ENCODE results near the gene SAT1.

Gene SAT1

DNA sequence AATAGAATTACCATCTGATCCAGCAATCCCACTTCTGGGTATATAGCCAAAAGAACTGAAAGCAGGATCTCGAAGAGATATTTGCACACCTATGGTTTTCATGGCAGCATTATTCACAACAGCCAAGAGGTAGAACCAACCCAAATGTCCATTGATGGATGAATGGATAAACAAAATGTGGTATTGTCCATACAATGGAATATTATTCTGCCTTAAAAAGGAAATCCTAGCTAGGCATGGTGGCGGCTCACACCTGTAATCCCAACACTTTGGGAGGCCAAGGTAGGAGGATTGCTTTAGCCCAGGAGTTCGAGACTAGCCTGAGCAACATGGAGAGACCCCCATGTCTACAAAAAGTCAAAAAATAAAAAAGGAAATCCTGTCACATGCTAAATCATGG, 27.3 kb downstream of the SAT1 start:
- Histone ChIP-seq H4K20me1 (ENCODE audit: insufficient read depth, low read length, poor library complexity, severe bottlenecking) (no peaks in the 10 kb centered on the region), H3K4me3 (ENCODE audit: low read length, poor library complexity, severe bottlenecking) (no peak overlapping the region), H2AFZ (ENCODE audit: low read length) (no peak overlapping the region)

DNA sequence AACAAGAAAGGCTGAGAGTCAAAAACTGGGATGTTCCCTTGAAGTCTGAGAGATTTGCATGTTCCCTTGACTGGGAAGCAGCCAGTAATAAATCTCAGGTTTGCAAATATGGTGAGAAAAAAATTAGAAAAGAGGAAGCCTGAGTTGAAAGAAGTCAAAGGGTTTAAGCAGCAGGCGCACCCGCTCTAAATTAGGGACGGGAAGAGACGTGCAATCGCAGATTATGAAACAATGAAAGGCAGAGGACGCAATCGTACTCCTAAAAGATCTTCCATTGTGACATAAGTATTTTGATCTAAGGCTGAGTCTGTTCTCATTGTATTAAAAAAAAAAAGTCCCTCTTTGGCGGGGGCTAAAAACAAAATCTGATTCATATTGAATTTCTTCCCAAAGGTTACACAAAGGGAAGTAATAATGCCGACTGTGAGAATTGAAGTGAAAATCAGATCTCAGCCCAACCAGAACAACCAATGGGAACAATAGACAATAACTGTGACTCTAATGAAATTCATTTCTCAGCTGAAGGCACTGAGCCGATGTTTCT, 28.2 kb downstream of the SAT1 start:
- Histone ChIP-seq H2AFZ (ENCODE audit: low read length) (no peak overlapping the region), H3K79me2 (ENCODE audit: insufficient read depth, low read length) (no peaks in the 10 kb centered on the region), H3K27me3 (ENCODE audit: insufficient read depth, low read length, poor library complexity, severe bottlenecking) (no peaks in the 10 kb centered on the region), H3K9me3 (ENCODE audit: insufficient read depth, low read depth, low read length) (no peaks in the 10 kb centered on the region), H3K9ac (ENCODE audit: low read depth, low read length, poor library complexity, severe bottlenecking) (no peak overlapping the region), H3K9me2 (replicated peaks; ENCODE audit: low read depth, low read length) (no peaks in the 10 kb centered on the region), H3K36me3 (ENCODE audit: insufficient read depth, low read length) (no peaks in the 10 kb centered on the region), H3K4me3 (ENCODE audit: low read length, poor library complexity, severe bottlenecking) (no peak overlapping the region), H3K4me2 (ENCODE audit: low read depth, low read length, poor library complexity, severe bottlenecking) (no peak overlapping the region), H3F3A (ENCODE audit: low read depth) (no peaks in the 10 kb centered on the region), H3K4me1 (ENCODE audit: insufficient read depth, low read length, poor library complexity, severe bottlenecking) (no peaks in the 10 kb centered on the region), H4K20me1 (ENCODE audit: insufficient read depth, low read length, poor library complexity, severe bottlenecking) (no peaks in the 10 kb centered on the region)
- no peak for TF ChIP-seq EZH2phosphoT487 (IDR thresholded peaks at IDR 0.05; ENCODE audit: borderline replicate concordance)
- TF ChIP-seq, protein P1, sequence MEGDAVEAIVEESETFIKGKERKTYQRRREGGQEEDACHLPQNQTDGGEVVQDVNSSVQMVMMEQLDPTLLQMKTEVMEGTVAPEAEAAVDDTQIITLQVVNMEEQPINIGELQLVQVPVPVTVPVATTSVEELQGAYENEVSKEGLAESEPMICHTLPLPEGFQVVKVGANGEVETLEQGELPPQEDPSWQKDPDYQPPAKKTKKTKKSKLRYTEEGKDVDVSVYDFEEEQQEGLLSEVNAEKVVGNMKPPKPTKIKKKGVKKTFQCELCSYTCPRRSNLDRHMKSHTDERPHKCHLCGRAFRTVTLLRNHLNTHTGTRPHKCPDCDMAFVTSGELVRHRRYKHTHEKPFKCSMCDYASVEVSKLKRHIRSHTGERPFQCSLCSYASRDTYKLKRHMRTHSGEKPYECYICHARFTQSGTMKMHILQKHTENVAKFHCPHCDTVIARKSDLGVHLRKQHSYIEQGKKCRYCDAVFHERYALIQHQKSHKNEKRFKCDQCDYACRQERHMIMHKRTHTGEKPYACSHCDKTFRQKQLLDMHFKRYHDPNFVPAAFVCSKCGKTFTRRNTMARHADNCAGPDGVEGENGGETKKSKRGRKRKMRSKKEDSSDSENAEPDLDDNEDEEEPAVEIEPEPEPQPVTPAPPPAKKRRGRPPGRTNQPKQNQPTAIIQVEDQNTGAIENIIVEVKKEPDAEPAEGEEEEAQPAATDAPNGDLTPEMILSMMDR (conservative IDR thresholded peaks at IDR 0.05; ENCODE audit: low read length) = no peak

More for the DNA sequence above, 27.3 kb downstream of the SAT1 start:
- Histone ChIP-seq H3K9me2 (replicated peaks; ENCODE audit: low read depth, low read length) (no peaks in the 10 kb centered on the region), H3K27me3 (ENCODE audit: insufficient read depth, low read length, poor library complexity, severe bottlenecking) (no peaks in the 10 kb centered on the region), H3K36me3 (ENCODE audit: insufficient read depth, low read length) (no peaks in the 10 kb centered on the region), H3K9ac (ENCODE audit: low read depth, low read length, poor library complexity, severe bottlenecking) (no peak overlapping the region), H3K79me2 (ENCODE audit: insufficient read depth, low read length) (no peaks in the 10 kb centered on the region), H3K4me2 (ENCODE audit: low read depth, low read length, poor library complexity, severe bottlenecking) (no peak overlapping the region), H3K4me1 (ENCODE audit: insufficient read depth, low read length, poor library complexity, severe bottlenecking) (no peaks in the 10 kb centered on the region), H3K9me3 (ENCODE audit: insufficient read depth, low read depth, low read length) (no peaks in the 10 kb centered on the region), H3F3A (ENCODE audit: low read depth) (no peaks in the 10 kb centered on the region)
- TF ChIP-seq, protein P1 (conservative IDR thresholded peaks at IDR 0.05; ENCODE audit: low read length) = no peak
- TF ChIP-seq EZH2phosphoT487 (IDR thresholded peaks at IDR 0.05; ENCODE audit: borderline replicate concordance) = no peak

DNA sequence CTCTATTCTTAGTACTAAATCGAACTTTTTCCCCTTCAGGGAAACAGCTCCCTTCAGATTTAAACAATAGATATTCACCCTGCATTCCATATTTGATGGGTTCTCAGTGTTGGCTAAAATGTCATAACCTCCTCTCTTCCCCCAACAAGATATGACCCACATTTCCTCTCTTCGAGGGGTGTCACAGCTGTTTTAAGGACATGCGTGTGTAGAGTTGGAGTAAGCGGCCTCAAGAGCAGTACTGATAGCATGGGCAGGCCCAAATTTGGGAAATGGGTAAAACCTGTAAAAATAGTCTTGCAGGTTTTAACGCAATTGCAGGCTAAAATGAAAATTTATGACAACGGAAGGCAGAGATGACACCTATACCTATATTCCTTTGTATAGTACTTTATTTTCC, 28.7 kb downstream of the SAT1 start:
- Histone ChIP-seq H2AFZ (ENCODE audit: low read length) (no peak overlapping the region), H3K4me2 (ENCODE audit: low read depth, low read length, poor library complexity, severe bottlenecking) (no peak overlapping the region), H3K27me3 (ENCODE audit: insufficient read depth, low read length, poor library complexity, severe bottlenecking) (no peaks in the 10 kb centered on the region), H3K36me3 (ENCODE audit: insufficient read depth, low read length) (no peaks in the 10 kb centered on the region), H3K79me2 (ENCODE audit: insufficient read depth, low read length) (no peaks in the 10 kb centered on the region), H4K20me1 (ENCODE audit: insufficient read depth, low read length, poor library complexity, severe bottlenecking) (no peaks in the 10 kb centered on the region), H3K9ac (ENCODE audit: low read depth, low read length, poor library complexity, severe bottlenecking) (no peak overlapping the region), H3K4me1 (ENCODE audit: insufficient read depth, low read length, poor library complexity, severe bottlenecking) (no peaks in the 10 kb centered on the region), H3K9me3 (ENCODE audit: insufficient read depth, low read depth, low read length) (no peaks in the 10 kb centered on the region), H3F3A (ENCODE audit: low read depth) (no peaks in the 10 kb centered on the region), H3K9me2 (replicated peaks; ENCODE audit: low read depth, low read length) (no peaks in the 10 kb centered on the region), H3K4me3 (ENCODE audit: low read length, poor library complexity, severe bottlenecking) (no peak overlapping the region)
- no peak for TF ChIP-seq EZH2phosphoT487 (IDR thresholded peaks at IDR 0.05; ENCODE audit: borderline replicate concordance)
- TF ChIP-seq, protein P1 (conservative IDR thresholded peaks at IDR 0.05; ENCODE audit: low read length) = no peak
